ENCODE data around the gene EHHADH.

The EHHADH gene

DNA sequence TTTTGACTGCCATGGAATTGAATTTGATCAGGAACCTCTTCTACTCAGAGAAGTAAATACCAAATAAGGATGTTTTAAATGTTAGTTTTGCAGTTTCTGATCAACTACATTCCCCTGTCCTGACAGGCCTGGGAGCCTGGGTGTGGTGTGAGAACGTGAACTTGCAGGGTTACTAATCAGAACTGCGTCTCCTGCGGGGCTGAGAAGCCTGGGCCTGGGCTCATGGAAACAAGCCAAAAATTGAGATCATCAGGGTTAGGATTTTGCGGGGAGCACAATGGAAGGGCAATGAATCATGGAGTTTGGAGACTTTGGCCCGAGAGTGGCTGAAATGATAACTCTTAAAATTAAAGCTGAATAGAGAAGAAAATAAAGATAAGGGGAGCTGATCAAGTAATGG lies 53.2 kb downstream of the EHHADH start:
- H3K27me3 Mint-ChIP-seq (ENCODE audit: low read depth), result no peaks in the 10 kb centered on the region
- H3K36me3 Mint-ChIP-seq (ENCODE audit: low read depth), result peaks cover 7% of the 10 kb centered on the region
- no peak overlapping the region for H3K4me3 Mint-ChIP-seq
- TF ChIP-seq, protein P1, sequence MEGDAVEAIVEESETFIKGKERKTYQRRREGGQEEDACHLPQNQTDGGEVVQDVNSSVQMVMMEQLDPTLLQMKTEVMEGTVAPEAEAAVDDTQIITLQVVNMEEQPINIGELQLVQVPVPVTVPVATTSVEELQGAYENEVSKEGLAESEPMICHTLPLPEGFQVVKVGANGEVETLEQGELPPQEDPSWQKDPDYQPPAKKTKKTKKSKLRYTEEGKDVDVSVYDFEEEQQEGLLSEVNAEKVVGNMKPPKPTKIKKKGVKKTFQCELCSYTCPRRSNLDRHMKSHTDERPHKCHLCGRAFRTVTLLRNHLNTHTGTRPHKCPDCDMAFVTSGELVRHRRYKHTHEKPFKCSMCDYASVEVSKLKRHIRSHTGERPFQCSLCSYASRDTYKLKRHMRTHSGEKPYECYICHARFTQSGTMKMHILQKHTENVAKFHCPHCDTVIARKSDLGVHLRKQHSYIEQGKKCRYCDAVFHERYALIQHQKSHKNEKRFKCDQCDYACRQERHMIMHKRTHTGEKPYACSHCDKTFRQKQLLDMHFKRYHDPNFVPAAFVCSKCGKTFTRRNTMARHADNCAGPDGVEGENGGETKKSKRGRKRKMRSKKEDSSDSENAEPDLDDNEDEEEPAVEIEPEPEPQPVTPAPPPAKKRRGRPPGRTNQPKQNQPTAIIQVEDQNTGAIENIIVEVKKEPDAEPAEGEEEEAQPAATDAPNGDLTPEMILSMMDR (IDR thresholded peaks at IDR 0.05; ENCODE audit: unreplicated experiment in 3 of 3), result no peak
- H3K4me1 Mint-ChIP-seq, result no peaks in the 10 kb centered on the region
- no peaks in the 10 kb centered on the region for H3K9me3 Mint-ChIP-seq
- H3K27ac Mint-ChIP-seq, result no peak overlapping the region

DNA sequence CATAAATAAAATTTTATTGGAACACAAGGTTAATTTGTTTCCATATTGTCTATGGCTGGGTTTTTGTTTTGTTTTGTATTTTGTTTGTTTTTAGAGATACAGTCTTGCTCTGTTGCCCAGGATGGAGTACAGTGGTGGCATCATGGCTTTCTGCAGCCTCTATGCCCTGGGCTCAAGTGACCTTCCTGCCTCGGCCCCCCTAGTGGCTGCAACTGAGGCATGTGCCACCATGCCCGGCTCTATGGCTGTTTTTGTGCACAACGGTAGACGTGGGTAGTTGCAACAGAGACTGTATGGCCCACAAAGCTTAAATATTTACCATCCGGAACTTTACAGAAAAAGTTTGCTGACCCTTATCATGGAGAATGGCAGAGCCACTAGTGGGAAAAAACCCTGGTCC lies 54.2 kb downstream of the EHHADH start:
- Mint-ChIP-seq H3K36me3 (ENCODE audit: low read depth) (peaks cover 7% of the 10 kb centered on the region), H3K27me3 (ENCODE audit: low read depth) (no peaks in the 10 kb centered on the region), H3K4me3 (no peak overlapping the region), H3K27ac (no peak overlapping the region), H3K9me3 (no peaks in the 10 kb centered on the region), H3K4me1 (no peaks in the 10 kb centered on the region)
- TF ChIP-seq, protein P1 (IDR thresholded peaks at IDR 0.05; ENCODE audit: unreplicated experiment in 3 of 3), result no peak

DNA sequence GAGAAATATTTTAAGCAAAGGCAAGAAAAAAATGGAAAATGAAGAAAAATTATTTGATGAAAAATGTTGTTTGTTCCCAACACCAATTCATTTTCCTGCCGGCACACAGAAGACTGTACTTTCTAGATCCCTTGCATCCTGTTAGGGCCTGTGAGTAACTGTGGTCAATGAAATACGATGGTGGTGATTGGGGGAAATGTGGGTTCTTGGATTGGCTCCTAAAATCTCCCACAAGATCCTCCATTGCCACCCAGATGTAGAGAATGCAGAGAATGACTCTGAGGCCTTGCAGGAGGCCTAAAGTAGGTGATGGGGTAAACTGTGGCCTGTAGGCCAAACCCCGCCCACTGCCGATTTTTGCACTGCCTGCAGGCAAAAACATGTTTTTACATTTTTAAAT lies 54.6 kb downstream of the EHHADH start:
- Mint-ChIP-seq H3K9me3 (no peaks in the 10 kb centered on the region), H3K27me3 (ENCODE audit: low read depth) (no peaks in the 10 kb centered on the region), H3K27ac (no peak overlapping the region), H3K36me3 (ENCODE audit: low read depth) (peaks cover 7% of the 10 kb centered on the region), H3K4me3 (no peak overlapping the region), H3K4me1 (no peaks in the 10 kb centered on the region)
- TF ChIP-seq, protein P1 (IDR thresholded peaks at IDR 0.05; ENCODE audit: unreplicated experiment in 3 of 3), result no peak

DNA sequence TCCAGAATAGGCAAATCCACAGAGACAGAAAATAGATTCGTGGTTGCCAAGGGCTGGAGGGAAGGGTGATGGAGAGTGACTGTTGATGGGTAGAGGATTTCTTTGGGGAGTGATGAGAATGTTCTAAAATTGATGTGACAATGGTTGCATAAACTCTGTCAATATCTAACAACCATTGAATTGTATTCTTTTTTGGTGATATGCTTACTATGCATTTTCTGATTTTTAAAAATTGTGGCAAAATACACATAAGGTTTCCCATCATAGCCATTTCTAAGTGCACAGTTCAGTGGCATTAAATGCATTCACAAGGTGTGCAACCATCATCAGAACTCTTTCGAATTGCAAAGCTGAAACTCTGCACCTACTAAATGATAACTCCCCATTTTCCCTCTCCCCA lies 56.8 kb downstream of the EHHADH start:
- TF ChIP-seq, protein P1 (IDR thresholded peaks at IDR 0.05; ENCODE audit: unreplicated experiment in 3 of 3), result no peak
- Mint-ChIP-seq H3K27me3 (ENCODE audit: low read depth) (no peaks in the 10 kb centered on the region), H3K4me1 (no peaks in the 10 kb centered on the region), H3K4me3 (no peak overlapping the region), H3K9me3 (no peaks in the 10 kb centered on the region), H3K36me3 (ENCODE audit: low read depth) (peaks cover 7% of the 10 kb centered on the region), H3K27ac (no peak overlapping the region)

DNA sequence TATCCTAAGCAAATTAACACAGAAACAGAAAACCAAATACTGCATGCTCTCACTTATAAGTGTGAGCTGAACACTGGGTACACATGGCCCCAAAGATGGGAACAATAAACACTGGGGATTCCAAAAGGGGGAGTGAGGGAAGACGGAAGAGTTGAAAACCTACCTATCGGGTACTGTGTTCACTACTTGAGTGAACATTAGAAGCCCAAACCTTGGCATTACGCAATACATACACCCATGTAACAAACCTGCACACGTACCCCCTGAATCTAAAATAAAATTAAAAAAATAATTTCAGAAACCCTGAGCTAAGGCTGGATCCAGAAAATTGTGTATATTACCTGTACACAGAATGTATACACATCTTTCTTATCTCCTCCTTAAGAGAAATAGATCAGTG lies 58.2 kb downstream of the EHHADH start:
- TF ChIP-seq, protein P1 (IDR thresholded peaks at IDR 0.05; ENCODE audit: unreplicated experiment in 3 of 3), result no peak
- Mint-ChIP-seq H3K36me3 (ENCODE audit: low read depth) (no peaks in the 10 kb centered on the region), H3K27ac (no peak overlapping the region), H3K4me3 (no peak overlapping the region), H3K4me1 (no peaks in the 10 kb centered on the region), H3K27me3 (ENCODE audit: low read depth) (no peaks in the 10 kb centered on the region), H3K9me3 (no peaks in the 10 kb centered on the region)

DNA sequence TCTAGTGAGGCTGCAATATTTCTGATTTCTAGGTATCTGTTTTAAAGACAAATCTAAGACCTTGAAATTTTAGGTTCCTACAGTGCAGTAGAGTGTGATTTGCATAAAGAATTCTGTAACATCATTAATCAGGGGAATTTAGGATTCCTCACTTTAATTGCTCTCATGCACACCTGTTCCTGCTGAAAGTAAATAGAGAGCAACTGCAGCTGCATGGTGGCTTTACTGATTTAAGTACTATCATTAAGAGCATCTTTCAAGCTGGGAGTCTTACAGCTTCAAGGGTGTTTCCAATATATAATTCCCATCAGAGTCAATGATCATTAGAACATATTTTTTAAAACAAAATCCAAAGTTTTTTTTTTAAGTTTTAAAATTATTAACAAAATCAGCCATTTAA lies 65.0 kb downstream of the EHHADH start:
- Mint-ChIP-seq H3K27me3 (ENCODE audit: low read depth) (no peaks in the 10 kb centered on the region), H3K36me3 (ENCODE audit: low read depth) (no peaks in the 10 kb centered on the region), H3K4me1 (no peaks in the 10 kb centered on the region), H3K4me3 (no peak overlapping the region), H3K27ac (no peak overlapping the region), H3K9me3 (no peaks in the 10 kb centered on the region)
- TF ChIP-seq, protein P1 (IDR thresholded peaks at IDR 0.05; ENCODE audit: unreplicated experiment in 3 of 3), result no peak

Data from nephron (organoid).